Measurements from ENCODE around the gene ORC3. TPM values are rescaled to one million over a fixed set of nuclear protein-coding genes. Genes with fewer than 3 reads are reported as not detected.

The ORC3 gene
- total RNA-seq, 2 donors from 2014 or later: 14.5 to 21.4 TPM

GRCh38 chr6:87572021-87572420 lies 17.9 kb upstream of the ORC3 start:
- Histone ChIP-seq H3K9me3 (no peaks in the 10 kb centered on the region), H3K4me3 (no peak overlapping the region), H3K27ac (no peak overlapping the region), H3K27me3 (no peaks in the 10 kb centered on the region), H3K4me1 (peaks cover 0 to 15% of the 10 kb centered on the region in 2 donors), H3K36me3 (no peaks in the 10 kb centered on the region)
- no peak for DNase-seq (ENCODE audit: low spot score)
- TF ChIP-seq CTCF (IDR thresholded peaks at IDR 0.05): no peak

GRCh38 chr6:87572883-87573282 lies 17.1 kb upstream of the ORC3 start:
- Histone ChIP-seq H3K9me3 (no peaks in the 10 kb centered on the region), H3K4me1 (peaks cover 0 to 15% of the 10 kb centered on the region in 2 donors), H3K36me3 (no peaks in the 10 kb centered on the region), H3K27me3 (no peaks in the 10 kb centered on the region), H3K4me3 (no peak overlapping the region), H3K27ac (no peak overlapping the region)
- DNase-seq (ENCODE audit: low spot score): no peak
- no peak for TF ChIP-seq CTCF (IDR thresholded peaks at IDR 0.05)

- no peak for TF ChIP-seq CTCF (IDR thresholded peaks at IDR 0.05)
- no peak for DNase-seq (ENCODE audit: low spot score)
- Histone ChIP-seq H3K27me3 (no peaks in the 10 kb centered on the region), H3K4me1 (peaks cover 0 to 15% of the 10 kb centered on the region in 2 donors), H3K4me3 (no peak overlapping the region), H3K9me3 (no peaks in the 10 kb centered on the region), H3K36me3 (no peaks in the 10 kb centered on the region), H3K27ac (no peak overlapping the region)
Observed at GRCh38 chr6:87573307-87574024, 16.5 kb upstream of the ORC3 start.

GRCh38 chr6:87574237-87574804 lies 15.6 kb upstream of the ORC3 start:
- no peak for TF ChIP-seq CTCF (IDR thresholded peaks at IDR 0.05)
- H3K36me3 ChIP-seq: no peaks in the 10 kb centered on the region
- no peaks in the 10 kb centered on the region for H3K9me3 ChIP-seq
- peaks cover 0 to 15% of the 10 kb centered on the region in 2 donors for H3K4me1 ChIP-seq
- no peak for DNase-seq (ENCODE audit: low spot score)
- H3K27me3 ChIP-seq: no peaks in the 10 kb centered on the region
- H3K4me3 ChIP-seq: no peak overlapping the region
- no peak overlapping the region for H3K27ac ChIP-seq

- H3K4me3 ChIP-seq: no peak overlapping the region
- TF ChIP-seq CTCF (IDR thresholded peaks at IDR 0.05): no peak
- no peak for DNase-seq (ENCODE audit: low spot score)
- H3K27ac ChIP-seq: no peak overlapping the region
- H3K9me3 ChIP-seq: no peaks in the 10 kb centered on the region
- H3K27me3 ChIP-seq: no peaks in the 10 kb centered on the region
- H3K4me1 ChIP-seq: peaks cover 0 to 15% of the 10 kb centered on the region in 2 donors
- no peaks in the 10 kb centered on the region for H3K36me3 ChIP-seq
Observed at GRCh38 chr6:87575423-87575822, 14.5 kb upstream of the ORC3 start.

Data from right atrium auricular region (tissue), 2 donors.